HG03064 (cell line): ENCODE data around the gene USPL1.

Experiments used
- ATAC-seq: cut with Tn5 transposase; IDR thresholded peaks from one replicate; pipeline ENCODE4 v1.9.1; 2021; ENCODE audit warnings: low read depth; ENCODE audit not compliant: unreplicated experiment

USPL1 gene

GRCh38 chr13:30690282-30691188, 72.8 kb downstream of the USPL1 start:
- no peak for ATAC-seq

GRCh38 chr13:30692113-30692512, 74.4 kb downstream of the USPL1 start:
- no peak for ATAC-seq

DNA sequence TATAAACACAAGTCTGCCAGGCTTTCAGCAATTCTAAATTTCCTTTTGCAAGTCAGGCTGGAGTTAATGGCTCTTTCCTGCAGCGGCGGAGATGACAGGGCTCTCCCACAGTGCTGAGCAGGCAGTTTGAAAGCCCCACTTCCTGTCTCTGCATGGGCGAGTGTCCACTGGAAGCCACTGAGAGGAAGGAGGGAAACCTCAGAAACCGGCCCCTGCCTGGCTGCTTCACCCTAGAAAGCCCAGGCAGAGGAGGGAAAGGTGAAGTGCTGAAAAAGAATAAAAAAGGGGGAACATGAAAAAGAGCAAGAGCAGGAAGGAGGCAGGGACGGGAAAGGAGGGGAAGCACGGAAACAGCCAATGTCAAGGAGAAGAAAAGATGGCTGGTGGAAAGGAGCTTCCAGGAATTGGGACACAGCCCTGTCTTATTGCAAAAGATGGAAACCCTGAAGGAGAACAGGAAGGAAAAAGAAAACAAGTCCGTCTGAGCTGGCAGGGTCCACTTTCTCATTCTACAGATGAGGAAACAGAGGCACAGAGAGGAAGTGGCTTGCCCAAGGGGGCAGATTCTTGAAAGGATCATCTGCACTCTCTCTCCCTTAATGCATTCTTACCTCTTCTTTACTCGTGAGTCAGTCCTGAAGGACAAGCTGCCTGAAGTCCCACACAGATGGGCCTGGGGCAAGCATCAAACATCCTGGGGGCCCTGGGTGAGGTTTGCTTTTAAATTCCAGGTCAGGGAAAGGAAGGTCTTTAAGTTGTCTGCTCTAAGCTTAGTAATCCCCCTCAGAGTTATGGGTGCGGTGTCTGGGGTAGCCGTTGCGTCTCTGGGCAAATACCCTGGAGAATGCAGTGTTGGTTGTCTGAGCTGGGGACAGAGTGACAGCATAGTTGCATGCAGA, 78.8 kb downstream of the USPL1 start:
- ATAC-seq, result no peak

DNA sequence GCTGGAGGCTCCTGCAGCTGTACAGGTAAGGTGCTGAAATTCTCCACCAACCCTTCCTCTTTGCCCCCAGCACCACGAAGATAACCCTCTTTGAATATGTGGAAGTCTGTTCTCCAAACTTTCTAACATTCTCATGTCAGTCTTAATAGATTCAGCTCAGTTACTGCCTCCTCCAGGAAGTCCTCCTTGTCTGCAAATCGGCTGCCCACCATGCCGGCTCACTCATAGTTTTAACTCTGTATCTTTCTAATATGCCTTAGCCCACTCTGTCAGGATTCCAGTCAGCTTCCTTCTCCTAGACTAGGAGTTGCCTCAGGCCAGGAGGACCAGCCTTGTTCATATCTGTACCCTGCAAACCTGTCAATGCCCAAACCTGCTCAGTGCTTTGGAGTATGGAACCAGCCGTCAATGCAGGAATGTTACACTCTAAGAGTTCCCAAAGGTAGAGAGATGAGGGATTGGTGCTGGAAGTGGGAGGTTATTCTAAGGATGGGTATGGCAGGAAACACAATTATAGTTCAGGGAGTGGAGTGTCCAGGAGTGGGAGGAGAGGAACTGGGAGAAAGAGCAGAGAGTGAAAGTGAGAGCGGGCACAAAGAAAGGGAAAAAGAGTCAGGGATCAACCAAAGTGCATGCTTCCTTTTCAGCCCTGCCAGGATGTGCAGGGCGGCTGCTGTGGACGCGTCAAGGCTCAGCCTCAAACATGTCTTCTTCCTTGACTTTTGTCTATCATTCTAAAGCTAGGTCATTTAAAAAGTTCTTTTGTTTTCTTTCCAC, 79.6 kb downstream of the USPL1 start:
- ATAC-seq, result no peak

DNA sequence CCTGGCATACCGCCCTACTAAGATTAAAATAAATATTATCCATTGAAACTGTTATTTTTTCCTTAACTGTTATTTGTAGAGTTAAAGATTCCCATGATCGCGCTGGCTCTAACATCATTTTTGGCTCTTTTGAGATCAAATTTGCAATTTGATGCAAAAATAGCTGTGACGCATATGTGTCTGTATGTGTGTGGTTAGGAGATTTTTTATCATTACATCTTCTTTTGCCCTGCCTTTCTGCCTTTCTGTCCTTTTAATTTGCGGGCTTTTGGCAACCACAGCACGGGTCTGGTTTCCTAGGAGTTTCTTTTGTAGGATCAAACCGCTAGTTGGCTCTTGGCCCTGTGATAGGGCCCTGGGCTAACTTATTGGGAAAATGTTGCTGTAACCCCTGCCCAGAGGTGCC, 80.3 kb downstream of the USPL1 start:
- ATAC-seq, result no peak

- ATAC-seq, result no peak
These were observed 80.8 kb downstream of the USPL1 start for GRCh38 chr13:30698488-30699005.

GRCh38 chr13:30700364-30700763, 82.6 kb downstream of the USPL1 start:
- no peak for ATAC-seq

- no peak for ATAC-seq
These were observed 84.3 kb downstream of the USPL1 start for GRCh38 chr13:30702006-30702405.

- ATAC-seq, result no peak
These were observed 86.9 kb downstream of the USPL1 start for GRCh38 chr13:30704596-30704995.

- no peak for ATAC-seq
These were observed 88.0 kb downstream of the USPL1 start for GRCh38 chr13:30705680-30706079.

DNA sequence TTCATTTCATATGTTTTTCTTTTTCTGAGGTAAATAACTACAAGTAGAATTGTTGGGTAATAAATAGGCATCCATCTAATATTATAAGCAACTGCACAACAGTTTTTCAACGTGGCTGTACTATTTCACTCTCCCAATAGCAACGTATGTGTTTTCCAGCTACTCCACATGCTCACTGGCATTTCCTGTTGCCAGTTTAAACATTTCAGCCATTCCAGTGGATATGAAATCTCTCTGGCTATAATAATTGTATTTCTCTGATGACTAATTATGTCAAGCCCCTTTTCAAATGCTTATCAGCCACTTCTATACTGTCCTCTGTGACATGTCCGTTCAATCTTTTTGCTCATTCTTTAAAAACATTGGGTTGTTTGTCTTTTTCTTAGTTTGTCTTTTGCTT, 90.8 kb downstream of the USPL1 start:
- ATAC-seq, result no peak
